NCI-H69 (cell line): Measurements from ENCODE around the gene FSTL5.
"Not testable (repeated sequence)": the region's sequence is repeated elsewhere in the genome, so short reads cannot be mapped to it uniquely, and the experiment has no call there.

ENCODE experiments used
- DNase-seq: peaks from one replicate; lab custom pipeline; 2025; lab: John Stamatoyannopoulos, UW

Gene FSTL5

DNA sequence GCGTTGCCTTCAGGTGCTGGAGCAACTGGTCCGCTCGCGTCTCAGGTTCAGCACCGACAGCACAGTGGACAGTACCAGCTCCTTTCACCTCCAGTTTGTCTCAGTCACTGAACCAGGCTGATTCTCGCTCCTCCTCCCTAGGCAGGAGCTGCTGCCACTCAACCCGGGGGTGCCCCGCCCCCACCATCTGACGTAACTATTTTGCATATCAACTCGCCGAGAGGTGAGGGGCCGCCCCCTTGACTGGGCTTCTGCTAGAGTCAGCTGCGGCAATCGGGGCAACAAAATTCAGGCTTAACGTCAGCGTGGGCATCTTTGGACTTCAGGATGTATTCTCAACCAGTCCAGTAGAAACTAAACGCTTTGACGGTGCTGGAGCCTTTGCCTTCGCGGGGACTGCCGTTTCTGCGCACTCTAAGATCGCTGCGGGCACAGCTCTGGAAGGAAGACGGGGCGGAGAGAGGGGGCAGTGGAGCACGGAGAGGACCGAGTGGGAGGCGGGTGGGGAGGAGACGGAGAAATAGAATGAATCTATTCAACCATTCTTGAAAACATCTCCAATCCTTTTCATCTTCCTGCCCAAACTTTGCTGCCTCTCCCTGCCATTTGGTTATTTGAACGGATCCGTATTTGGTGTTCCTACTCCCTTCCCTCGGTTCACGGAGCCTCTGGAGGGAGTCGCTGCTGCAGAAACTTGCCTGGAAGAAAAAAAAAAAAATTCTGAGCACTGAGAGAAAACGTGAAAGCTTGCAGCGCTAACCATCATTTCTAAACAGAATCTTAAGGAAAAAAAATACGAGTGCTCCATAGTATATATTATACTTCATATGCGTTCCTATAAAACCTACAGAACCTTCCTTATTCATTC lies at the start of gene FSTL5:
Gene FSTL5 (minus strand): TSS at position 109 of the 868 bp plus-strand sequence. CDS start 52,604 bp downstream, outside the sequence.
- DNase-seq: peak; percentile 94

DNA sequence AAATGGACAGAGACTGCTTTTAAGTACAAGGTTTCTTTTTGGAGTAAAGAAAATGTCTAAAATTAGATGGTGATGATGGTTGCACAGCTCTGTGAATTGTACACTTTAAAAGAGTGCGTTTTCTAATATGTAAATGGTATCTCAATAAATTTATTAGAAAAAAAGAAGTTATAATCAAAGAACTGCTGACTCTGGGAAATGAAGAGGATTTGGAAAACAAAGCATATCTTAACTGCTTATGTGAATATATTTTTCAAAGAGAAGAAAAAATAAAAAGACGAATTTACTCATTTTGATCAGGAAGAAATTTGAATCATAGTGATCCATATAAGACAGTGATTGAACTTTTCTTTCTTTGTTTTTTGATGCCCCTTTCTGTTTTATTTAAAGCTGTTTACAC lies 45.9 kb upstream of the FSTL5 start:
- no peak for DNase-seq

DNA sequence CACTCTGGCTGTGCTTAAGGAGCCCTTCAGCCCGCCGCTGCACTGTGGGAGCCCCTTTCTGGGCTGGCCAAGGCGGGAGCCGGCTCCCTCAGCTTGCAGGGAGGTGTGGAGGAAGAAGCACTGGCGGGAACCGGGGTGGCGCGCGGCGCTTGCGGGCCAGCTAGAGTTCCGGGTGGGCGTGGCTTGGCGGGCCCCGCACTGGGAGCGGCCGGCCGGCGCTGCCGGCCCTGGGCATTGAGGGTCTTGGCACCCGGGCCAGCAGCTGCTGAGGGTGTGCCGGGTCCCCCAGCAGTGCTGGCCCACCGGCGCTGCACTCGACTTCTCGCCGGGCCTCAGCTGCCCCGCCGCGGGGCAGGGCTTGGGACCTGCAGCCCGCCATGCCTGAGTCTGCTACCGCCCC lies 39.7 kb upstream of the FSTL5 start:
- not testable (repeated sequence) for DNase-seq

DNA sequence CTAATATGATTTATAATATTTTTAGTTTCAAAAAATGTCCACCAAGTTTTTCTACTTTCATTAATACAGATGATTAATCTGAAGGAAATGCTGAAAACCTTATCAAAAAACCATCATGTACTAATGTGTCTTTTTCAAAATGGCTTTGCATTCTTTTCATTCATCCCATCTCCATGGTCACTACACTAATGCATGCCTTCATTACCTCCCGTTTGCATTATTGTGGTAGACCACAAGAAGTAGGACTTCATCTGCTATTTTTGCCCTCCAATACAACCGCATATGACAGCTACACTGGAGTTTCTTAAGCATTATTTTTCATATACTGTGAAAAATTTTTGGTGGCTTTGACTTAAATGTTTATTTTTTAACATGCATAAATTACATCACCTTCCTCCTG lies 37.9 kb upstream of the FSTL5 start:
- DNase-seq: peak; percentile 1

DNA sequence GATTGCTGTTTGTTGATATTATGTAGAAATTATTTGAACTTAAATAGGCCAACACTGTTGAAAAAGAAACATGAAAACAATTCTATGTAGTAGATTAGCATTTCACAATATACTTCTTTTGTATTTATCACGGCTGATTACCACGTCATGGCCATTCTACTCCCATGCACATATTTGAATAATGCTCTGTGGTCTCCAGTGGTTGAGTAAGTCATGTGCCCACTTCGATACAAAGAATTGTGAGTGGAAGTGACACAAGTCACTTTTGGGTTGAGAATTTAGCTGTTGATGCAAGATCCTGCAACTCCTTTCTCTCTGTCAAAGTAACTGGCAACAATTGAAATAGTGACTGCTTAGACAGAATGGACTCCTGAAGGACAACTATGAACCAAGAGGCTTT lies 6.7 kb upstream of the FSTL5 start:
- no peak for DNase-seq

DNA sequence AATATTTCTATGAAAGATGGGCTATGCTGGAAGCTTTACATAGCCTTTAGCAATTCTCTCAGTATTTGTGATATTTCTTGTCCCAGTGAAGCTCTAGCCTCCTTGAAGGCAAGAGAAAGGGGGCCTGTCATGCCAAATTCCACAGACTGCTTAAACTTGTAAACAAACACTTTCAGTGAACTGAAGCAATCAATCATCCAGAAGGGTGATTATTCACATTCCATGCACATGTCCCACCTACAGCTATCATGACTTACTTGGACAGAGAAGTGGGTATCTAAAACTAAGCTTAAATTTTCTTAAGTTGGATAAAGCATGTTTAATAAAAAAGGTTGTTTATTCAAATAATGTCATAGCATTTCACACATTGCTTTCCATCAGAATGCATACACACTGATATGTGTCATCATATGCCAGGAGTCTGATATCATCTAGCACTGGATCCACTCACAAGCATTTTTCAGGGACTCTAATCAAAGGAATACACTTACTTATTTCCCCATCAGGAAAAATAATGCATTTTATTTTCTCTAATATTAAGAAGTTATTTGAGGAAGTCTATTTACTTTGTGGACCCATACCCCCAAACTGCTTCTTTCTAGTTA lies 1.2 kb upstream of the FSTL5 start:
- peak; percentile 26 for DNase-seq

DNA sequence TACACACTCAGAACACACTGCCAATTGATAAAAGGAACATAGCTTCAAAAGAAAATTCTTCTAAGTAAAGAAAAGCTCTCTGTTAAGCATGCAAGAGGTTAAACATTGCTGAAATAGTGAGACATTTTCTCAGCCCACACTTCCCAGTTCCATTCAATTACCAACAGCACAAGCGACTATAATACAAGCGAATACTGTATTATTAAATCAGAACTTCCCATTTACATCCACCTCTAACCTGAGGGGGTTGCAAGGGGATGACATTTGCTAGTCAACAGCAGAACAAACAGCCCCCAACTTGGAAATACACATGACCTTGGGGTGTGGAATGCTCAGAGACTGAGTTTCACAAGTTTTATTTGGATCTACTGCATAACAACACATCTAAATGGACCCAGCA lies 1.1 kb downstream of the FSTL5 start:
- peak; percentile 60 for DNase-seq

DNA sequence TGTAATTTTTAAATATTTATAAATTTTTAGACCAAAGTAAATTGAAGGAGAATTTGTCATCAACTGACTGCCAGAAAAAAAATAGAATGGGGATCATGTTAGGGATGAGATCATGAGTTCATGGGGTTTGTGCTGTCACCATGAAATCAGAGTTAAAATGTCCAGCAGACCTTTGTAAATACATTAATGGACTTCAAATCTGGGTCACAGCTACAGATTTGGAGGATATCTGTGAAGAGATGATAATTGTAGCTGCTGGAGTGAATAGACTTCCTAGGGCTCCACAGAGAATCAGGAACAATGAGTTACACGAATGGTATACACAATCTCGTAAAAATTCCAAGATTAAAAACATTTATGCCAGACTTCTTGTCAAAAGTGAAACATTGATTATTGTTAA lies 6.6 kb downstream of the FSTL5 start:
- DNase-seq: peak; percentile 67

DNA sequence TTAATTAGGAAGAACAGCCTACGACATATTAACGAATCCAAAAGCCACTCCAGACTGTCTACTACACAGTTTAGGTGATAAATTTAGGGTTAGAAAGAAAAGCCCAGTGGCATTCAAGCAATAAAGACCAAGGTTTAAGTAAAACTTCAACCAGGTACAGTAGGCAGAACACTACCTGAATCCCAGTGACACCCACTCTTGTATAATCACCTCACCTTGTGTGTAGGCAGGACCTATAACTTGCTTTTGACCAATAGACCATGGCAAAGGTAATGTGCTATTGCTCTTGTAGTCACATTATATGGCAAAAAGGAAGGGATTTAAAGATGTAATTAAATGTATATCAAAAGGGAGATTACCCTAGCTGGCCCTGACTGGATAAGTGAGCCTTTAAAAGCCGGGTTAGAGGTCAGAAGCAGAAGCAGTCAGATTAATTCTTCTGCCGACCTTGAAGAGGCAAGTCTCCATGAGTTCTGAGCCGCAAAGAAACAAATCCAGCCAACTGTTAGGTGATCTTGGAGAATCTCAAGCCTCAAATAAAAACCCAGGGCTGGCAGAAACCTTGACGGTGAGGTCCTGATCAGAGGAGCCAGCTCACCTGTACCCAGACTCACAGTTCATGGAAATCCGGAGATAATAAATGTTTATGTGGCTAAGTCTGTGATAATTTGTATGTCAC lies 8.8 kb downstream of the FSTL5 start:
- DNase-seq: peak; percentile 42

DNA sequence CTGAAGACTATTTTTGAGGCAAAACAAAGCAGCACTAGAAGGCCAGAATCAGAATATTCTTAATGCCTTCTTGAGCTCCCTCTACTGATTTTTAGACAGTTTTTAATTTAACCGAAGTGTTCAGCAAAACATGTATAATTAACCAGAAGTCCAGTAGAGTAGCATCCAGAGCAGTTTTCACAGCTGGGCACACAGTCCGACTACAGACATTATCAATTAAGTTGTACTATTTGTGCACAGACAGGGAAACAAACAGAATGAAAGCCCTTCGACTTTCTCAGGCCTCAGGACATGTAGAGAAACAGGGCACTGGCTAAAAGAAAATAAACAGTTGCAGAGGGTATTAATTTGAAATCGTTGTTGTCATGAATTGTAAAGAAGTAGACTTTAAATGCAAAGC lies 11.9 kb downstream of the FSTL5 start:
- DNase-seq: peak; percentile 74

DNA sequence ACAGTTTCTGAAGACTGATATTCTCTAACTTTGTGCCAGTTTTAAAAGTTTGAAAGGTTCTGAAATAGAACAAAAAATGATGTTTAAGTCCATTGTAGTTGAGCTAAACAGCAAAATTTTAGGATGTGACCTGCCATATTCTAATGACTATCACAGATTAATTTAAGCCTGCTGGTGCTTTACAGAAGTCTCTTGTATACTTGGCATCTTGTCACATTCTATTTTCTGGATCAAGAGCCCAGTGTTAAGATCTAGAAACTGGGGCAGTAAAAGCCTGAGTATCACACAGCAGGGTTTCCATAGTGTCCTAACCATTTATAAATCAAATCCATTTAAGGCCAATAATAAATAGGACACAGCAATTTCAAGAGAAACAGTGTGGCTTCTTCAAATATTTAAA lies 12.4 kb downstream of the FSTL5 start:
- peak; percentile 44 for DNase-seq

DNA sequence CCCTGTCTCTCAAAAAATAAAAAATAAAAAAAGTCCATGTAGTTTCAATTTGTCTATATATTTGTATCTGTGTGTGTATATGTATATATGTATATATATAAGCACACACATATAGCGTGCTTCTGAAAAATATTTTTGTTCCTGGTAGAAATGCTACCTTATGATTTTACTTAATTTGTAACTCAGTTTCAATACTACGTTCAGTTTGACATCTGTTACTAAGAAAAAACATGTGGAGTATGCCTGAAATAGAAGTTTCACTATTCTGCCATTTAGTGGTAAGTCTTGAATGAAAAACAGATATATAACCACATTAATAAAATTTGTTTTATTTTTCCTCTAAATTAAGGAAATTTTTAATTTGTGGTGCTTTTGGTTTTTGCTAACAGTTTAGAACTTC lies 14.2 kb downstream of the FSTL5 start:
- no peak for DNase-seq

DNA sequence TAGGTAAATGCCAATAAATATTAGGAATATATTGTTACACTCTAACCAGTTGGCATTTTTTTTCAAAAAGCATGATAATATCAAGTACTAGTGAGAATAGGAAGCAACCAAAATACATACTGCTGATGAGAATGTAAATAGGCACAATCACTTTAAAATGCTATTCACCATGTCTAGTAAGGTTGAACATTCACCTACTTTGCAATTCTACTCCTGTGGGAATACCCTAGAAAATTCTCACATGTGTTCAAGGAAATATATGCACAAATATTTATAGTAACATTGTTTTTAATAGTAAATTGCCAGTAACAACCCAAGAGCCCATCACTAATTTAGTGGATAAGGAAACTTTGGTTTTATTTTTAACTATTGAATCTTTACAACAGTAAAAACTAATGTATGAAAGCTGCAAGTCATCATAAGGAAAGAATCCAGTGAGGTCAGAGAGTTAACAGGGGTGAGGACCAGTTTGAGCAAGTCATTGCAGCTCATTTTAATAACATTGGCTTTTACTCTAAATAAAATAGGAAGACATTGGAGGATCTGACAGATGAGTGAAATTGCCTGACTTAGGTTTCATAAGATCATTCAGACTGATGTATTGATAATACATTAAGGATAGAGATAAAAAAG lies 23.6 kb downstream of the FSTL5 start:
- DNase-seq: no peak

DNA sequence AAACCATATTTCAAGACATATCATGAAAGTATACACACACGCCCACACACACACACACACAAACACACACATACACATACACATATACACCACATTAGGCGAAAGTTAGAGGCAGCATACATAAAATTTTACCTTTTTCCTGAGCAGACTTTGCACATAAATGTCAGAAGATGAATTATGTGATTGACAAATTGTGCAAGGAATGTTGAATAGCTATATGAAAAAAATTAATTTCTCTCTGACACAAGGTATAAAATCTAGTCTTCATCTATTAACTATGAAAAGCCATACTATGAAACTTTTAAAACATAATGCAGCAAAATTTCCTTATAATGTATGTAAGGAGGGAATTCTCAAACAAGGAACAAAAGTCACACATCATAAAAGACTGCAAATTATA lies 24.4 kb downstream of the FSTL5 start:
- no peak for DNase-seq

DNA sequence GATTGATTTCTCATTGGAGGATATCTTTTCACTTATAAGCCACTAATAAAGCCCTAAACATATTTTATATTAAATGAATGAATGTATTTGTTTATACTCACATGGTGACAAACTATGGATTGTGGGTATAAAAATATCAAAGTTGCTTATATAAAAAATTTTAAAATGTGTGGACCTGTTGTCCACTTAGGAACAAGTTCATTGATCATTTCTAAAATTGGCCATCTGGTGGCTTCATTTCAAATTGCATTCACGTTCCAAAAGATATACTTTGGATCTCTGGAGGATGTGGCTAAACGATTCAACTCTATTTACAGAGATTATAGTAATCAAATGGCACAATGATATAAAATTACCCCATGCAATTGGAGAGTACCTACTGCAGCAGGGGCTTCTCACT lies 32.5 kb downstream of the FSTL5 start:
- peak; percentile 53 for DNase-seq

DNA sequence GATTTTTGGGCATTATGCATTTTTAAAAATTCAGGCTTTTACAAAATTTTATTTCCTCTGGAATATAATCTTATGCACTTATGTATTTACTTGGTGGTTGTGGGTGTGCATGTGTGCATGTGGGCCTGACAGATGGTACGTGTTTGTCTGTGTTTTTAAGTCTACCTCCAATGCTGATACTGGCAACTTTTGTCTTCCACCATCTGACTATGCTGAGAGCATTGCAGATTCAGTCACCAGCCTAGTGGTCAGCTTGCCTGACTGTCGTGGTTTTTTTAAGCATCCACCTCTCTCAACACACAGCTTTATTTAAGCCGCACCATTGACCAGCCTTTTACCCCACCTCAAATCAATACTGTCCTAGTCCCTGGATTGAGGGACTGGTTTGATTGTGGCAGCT lies 37.1 kb downstream of the FSTL5 start:
- peak; percentile 48 for DNase-seq

DNA sequence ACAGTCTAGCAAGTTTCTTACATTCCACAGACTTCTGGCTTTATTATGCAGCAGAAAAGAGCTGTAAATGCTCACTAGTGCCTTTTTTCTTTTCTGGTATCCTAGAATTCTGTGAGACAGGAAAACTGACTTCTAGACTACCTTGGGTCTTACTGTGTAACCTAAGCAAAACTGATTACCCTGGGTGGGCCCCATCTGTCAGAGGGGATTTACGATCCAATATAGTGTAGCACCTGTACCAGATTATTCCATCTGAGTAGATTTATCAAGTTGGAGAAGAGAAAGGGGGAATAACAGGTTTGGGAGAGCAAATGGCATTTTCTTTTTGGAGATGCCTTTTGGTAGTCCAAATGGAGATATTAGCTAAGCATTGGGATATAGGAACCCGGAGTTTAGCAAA lies 46.7 kb downstream of the FSTL5 start:
- DNase-seq: peak; percentile 66

DNA sequence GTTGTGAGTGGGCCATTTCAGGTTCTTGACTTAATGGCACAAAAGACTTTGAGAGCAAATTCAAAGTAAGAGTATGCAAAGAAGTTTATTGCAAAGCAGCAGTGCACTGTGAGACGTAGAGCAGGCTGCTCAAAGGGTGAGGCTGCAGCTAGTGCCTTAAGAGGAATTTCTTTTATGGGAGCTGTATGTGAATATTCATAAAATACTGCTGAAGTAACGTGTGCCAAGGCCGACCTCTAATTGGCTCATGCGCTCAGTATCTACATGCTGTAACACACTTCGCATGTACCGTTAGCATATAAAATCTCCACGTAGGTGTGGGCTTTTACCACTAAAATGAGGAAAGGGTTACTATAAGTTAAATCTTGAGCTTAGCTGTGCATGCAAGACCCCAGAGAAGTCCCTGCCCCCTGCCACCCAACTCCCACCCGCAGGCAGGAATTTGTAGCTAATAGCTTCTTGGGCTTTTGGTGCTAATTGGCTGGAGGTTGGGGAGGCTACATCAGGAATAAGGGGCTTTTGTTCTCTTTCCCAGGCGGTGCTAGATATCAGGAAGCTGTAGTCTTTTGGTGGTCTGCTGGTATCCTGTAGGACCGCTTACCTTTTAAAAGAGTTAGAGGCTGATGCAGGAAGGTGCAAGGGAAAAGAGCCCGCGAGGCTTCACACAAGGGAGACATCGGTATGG lies 47.6 kb downstream of the FSTL5 start:
- DNase-seq: peak; percentile 39

DNA sequence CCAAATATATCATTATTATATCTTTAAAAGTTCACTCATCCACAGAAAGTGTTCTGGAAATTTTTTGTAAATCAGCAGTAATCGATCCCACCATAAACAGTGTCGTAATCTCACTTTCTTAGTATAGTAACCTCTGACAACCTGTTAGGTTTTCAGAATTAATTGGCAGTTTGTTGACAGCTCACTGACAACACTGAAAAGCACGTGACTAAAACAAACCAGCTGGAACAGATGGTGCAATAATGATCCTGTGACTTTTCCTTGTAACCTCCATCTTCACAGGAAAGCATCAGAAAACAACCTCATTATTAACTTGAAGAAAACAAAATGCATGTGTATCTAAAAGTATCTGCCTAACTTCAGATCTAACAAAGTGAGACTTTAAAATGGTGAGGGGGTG lies 48.5 kb downstream of the FSTL5 start:
- peak; percentile 86 for DNase-seq

DNA sequence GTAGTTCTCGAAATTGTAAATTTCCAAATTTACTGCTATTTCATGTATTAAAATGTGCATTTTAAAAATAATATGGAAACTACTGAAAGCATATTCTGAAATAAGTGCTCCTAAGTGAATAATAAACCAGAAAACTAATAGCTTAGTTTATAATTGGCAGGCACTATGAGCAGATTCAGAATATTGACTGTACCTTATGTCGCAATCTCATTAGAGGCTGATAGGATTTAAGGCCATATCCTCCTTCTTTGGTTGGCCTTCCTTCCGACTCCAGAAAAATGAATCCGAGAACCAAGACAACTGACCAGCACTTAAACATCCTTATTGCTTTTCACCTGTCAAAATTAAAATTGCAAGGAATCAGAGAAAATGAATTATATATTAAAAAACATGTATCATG lies 52.7 kb downstream of the FSTL5 start:
- no peak for DNase-seq

DNA sequence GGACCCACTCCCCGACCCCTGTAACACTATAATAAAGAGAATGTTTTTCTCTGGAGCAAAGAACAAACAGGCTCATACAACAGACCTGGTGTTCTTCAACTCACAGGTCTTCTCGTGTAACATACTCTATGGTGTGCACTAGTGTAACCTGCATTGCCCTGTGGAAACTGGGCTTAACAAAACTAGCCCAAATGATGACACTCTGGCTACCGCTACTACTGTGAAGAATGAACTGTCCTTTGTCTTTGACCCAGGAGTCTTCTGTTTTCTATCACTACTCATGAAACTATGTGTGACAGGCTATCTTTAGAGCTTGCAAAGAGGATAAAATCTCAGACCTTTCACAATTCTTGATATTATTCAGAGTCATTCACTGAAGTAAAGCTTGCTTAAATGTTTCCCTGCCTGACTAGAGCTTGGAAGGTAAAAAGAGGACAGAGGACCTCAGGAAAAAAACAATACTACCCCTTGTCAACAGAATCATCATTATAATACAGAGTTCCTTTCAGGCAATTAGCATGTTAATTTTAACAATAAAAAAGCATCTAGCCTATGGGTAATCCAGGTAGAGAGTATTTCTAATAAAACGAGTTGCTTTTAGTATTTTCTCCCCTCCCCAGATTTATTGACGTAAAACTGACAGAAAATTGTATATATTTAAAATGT lies 59.2 kb downstream of the FSTL5 start:
- no peak for DNase-seq
